Motor neuron (in vitro differentiated cells): ENCODE data around the gene LRRC4C. TPM values are rescaled to one million over a fixed set of nuclear protein-coding genes. Genes with fewer than 3 reads are reported as not detected.

Source experiments
- ATAC-seq, 8 experiments: fragments of 200-7000 bp; cut with Tn5 transposase; replicated peaks in 6 of 8; 2 replicates each; pipeline ENCODE4 v1.8.0; 2021; ENCODE audit warnings: mild to moderate bottlenecking in 8 of 8, moderate library complexity in 8 of 8
- H3K27ac ChIP-seq, 2 donors: fragments of 250-450 bp; sonication (Bioruptor Pico); 2 replicates each; pipeline ENCODE4 v1.9.0; 2021; ENCODE audit warnings: antibody characterized with exemption in 2 of 2, mild to moderate bottlenecking in 2 of 2, moderate library complexity in 1 of 2
- H3K4me1 ChIP-seq, 2 donors: fragments of 250-450 bp; sonication (Bioruptor Pico); replicated peaks in 1 of 2; 2 replicates each; pipeline ENCODE4 v1.6.1; 2021; ENCODE audit warnings: antibody characterized with exemption in 2 of 2, mild to moderate bottlenecking in 2 of 2, moderate library complexity in 1 of 2
- H3K4me3 ChIP-seq, 5 donors: fragments of 250-450 bp; sonication (Bioruptor Pico); 2 replicates each; pipeline ENCODE4 v1.9.0; 2021; ENCODE audit warnings: antibody characterized with exemption in 5 of 5, mild to moderate bottlenecking in 5 of 5, moderate library complexity in 4 of 5
- WGBS, 10 experiments: fragments of 450-650 bp; shearing (Covaris generic); methylation state at CpG; one replicate each; pipeline ENCODE4 v1.0.0; 2022; 5-methylcytosine and 5-hydroxymethylcytosine counted together
- in situ Hi-C, 9 experiments: fragments of 400-800 bp; cut with MboI; loops; one replicate each; pipeline ENCODE4 v1.15.0; 2021; ENCODE audit warnings: low sequenced_read_pairs in 9 of 9, low pct_unique_long_range_greater_than_20kb in 2 of 9; ENCODE audit not compliant: unreplicated experiment in 9 of 9
- total RNA-seq, 8 experiments: library from RNA; unstranded; fragments of 300-600 nt; gene quantifications; 2 replicates each; pipeline versions ENCODE4 v1.2.3 to v1.2.4, GENCODE V29; 2022

The LRRC4C gene
- total RNA-seq, 8 experiments from 2014 or later: 0.51 to 28.2 (median 12.8) TPM

DNA sequence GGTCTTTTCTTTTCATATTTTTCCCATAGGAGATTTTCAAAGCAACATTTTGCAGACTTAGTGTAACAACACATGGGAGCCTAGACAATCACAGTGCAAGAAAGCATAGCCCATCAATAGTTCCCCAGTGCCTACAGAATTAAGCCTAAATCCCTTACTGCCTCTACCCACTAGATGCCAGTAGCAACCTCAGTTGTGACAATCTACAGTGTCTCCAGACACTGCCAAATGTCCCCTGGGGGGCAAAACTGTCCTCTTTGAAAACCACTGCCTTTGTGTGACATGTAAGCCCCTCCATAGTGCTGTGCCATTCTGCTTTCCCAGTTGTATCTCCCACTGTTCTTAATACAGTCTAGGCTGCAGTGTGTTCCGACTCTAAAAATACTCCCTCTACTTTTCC lies 1329.0 kb downstream of the LRRC4C start:
- WGBS, 10 experiments: 0 to 86% (median 50%) methylated on average over 1 of the region's 1 CpG; no CpG with 5 or more reads in 5 of the 10 experiments
- ATAC-seq: peak in 2 of 8 experiments; percentile 53 to 84
- Histone ChIP-seq H3K4me3 (no peak overlapping the region), H3K27ac (no peak overlapping the region), H3K4me1 (peaks cover 7 to 23% of the 10 kb centered on the region in 2 donors)
- in situ Hi-C loops: loop anchor here in 1 of 9 experiments (25.0 kb wide), 1 partner anchor 157 kb away; no protein-coding TSS in a partner anchor

GRCh38 chr11:40129266-40129665 lies 1330.2 kb downstream of the LRRC4C start:
- 0 to 33% (median 13%) methylated on average over 1 of the region's 1 CpG; no CpG with 5 or more reads in 2 of the 10 experiments for WGBS, 10 experiments
- peaks cover 7 to 23% of the 10 kb centered on the region in 2 donors for H3K4me1 ChIP-seq
- H3K4me3 ChIP-seq: no peak overlapping the region
- ATAC-seq: peak in 4 of 8 experiments; percentile 33 to 42 (median 36)
- H3K27ac ChIP-seq: no peak overlapping the region
- in situ Hi-C loops: loop anchor here in 1 of 9 experiments (25.0 kb wide), 1 partner anchor 158 kb away; no protein-coding TSS in a partner anchor

- peak in 1 of 8 experiments; percentile 51 for ATAC-seq
- no peak overlapping the region for H3K4me3 ChIP-seq
- no peaks in the 10 kb centered on the region for H3K4me1 ChIP-seq
- in situ Hi-C loops: loop anchor here in 1 of 9 experiments (25.0 kb wide), 1 partner anchor 162 kb away; no protein-coding TSS in a partner anchor
- H3K27ac ChIP-seq: no peak overlapping the region
- 0 to 71% (median 50%) methylated on average over 1 of the region's 1 CpG; no CpG with 5 or more reads in 1 of the 10 experiments for WGBS, 10 experiments
These were observed 1334.4 kb downstream of the LRRC4C start for GRCh38 chr11:40125054-40125453.

DNA sequence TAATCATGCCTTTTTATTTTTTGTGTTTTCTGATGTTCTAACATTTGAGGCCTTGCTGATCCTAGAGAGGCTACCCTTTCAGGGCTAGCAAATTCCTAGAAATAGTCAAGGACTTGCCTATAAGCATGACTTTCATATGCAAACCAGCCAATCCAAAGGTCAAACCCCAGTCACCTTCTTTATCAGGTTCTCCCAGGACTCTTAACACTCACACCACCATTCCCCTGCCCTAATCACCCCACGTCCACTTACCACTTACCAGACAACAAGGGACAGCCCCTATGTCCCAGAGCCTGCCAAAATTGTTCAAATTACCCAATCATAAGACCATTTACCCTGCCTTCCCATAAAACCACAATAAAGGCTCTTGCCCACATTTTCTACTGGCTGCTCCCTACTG lies 1339.8 kb downstream of the LRRC4C start:
- no peak for ATAC-seq
- 83 to 100% methylated on average over 1 of the region's 1 CpG; no CpG with 5 or more reads in 8 of the 10 experiments for WGBS, 10 experiments
- H3K4me3 ChIP-seq: no peak overlapping the region
- no peaks in the 10 kb centered on the region for H3K4me1 ChIP-seq
- no peak overlapping the region for H3K27ac ChIP-seq
- in situ Hi-C loops: no loop called here

DNA sequence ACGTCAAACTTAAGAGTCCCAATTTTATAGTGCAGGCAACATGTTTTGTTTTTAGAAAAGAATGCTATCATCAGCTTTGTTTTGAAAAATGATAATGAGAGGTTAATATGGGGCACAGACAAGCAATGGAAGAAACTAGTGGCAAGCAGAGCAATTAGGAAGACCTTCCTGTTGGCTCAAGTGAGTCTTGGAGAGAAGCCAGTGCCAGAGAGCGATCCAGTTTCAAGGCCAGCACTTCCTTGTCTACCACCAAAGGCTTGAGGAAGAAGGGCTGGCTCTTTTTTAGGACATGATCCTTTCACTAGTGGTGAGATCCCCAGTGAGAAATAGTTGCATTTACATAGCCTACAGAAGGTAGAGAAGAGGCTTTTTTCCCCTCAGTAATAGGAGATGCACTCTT lies 1340.7 kb downstream of the LRRC4C start:
- Histone ChIP-seq H3K4me1 (no peaks in the 10 kb centered on the region), H3K27ac (no peak overlapping the region), H3K4me3 (no peak overlapping the region)
- no peak for ATAC-seq
- in situ Hi-C loops: no loop called here
- 0 to 100% (median 92%) methylated on average over 1 to 2 of the region's 2 CpGs; no CpG with 5 or more reads in 1 of the 10 experiments for WGBS, 10 experiments

GRCh38 chr11:40118026-40118425 lies 1341.4 kb downstream of the LRRC4C start:
- WGBS, 10 experiments: 0 to 100% (median 83%) methylated on average over 1 of the region's 1 CpG; no CpG with 5 or more reads in 1 of the 10 experiments
- H3K4me1 ChIP-seq: no peaks in the 10 kb centered on the region
- in situ Hi-C loops: no loop called here
- ATAC-seq: no peak
- H3K27ac ChIP-seq: no peak overlapping the region
- H3K4me3 ChIP-seq: no peak overlapping the region

- H3K27ac ChIP-seq: no peak overlapping the region
- H3K4me1 ChIP-seq: no peaks in the 10 kb centered on the region
- no peak overlapping the region for H3K4me3 ChIP-seq
- WGBS, 10 experiments: 0 to 100% (median 78%) methylated on average over 1 to 5 of the region's 5 CpGs
- no peak for ATAC-seq
- in situ Hi-C loops: no loop called here
These were observed 1354.4 kb downstream of the LRRC4C start for GRCh38 chr11:40104941-40105550.

GRCh38 chr11:40100781-40101180 lies 1358.7 kb downstream of the LRRC4C start:
- in situ Hi-C loops: no loop called here
- 37 to 100% (median 92%) methylated on average over 1 to 5 of the region's 5 CpGs; no CpG with 5 or more reads in 1 of the 10 experiments for WGBS, 10 experiments
- no peak for ATAC-seq

GRCh38 chr11:40100162-40100553 lies 1359.3 kb downstream of the LRRC4C start:
- ATAC-seq: no peak
- Histone ChIP-seq H3K4me1 (no peaks in the 10 kb centered on the region), H3K27ac (no peak overlapping the region), H3K4me3 (no peak overlapping the region)
- 7 to 98% (median 56%) methylated on average over 1 to 5 of the region's 5 CpGs for WGBS, 10 experiments
- in situ Hi-C loops: no loop called here

More at GRCh38 chr11:40100781-40101180, 1358.7 kb downstream of the LRRC4C start:
- H3K4me3 ChIP-seq: no peak overlapping the region
- H3K27ac ChIP-seq: no peak overlapping the region
- no peaks in the 10 kb centered on the region for H3K4me1 ChIP-seq

DNA sequence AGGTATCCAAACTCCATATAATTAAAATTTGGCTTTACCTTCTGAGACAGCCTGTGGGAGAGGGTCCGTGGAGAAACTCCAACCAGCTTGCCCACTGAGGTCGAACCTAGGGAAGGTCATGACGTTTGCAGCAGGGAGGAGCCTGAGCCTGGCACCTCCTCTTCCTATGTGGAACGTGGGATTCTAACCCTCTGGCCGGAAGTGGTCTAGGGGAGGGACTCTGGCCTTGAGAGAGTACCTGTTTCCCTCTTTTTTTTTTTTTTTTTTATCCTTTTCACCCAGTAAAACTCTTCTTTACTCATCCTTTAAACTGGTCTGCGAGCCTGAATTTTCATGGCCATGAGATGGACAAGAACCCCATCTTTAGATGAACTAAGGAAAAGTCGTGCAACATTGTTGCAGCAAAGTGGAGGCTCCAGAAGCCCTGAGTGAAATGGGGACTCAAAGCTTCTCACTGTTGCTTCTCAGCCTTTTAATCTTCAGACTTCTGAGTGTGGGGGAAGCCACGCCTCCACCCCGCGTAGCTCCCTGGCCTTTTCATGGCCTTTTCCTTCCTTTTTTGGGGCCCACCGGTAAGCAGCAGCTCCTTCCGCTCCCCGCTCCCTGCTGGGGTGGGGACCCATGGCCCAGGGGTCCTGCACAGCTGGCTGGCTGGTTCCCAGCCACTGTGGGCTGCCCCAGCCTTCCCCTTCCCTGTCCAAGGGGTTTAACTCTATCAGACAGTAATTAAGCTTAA lies 1359.9 kb downstream of the LRRC4C start:
- H3K4me1 ChIP-seq: no peaks in the 10 kb centered on the region
- no peak for ATAC-seq
- H3K4me3 ChIP-seq: no peak overlapping the region
- 23 to 88% (median 60%) methylated on average over 1 to 12 of the region's 13 CpGs for WGBS, 10 experiments
- H3K27ac ChIP-seq: no peak overlapping the region
- in situ Hi-C loops: no loop called here

GRCh38 chr11:40095446-40095845 lies 1364.0 kb downstream of the LRRC4C start:
- no peak overlapping the region for H3K27ac ChIP-seq
- in situ Hi-C loops: no loop called here
- no peak for ATAC-seq
- H3K4me1 ChIP-seq: no peaks in the 10 kb centered on the region
- no peak overlapping the region for H3K4me3 ChIP-seq
- WGBS, 10 experiments: 20 to 83% (median 57%) methylated on average over 1 of the region's 1 CpG; no CpG with 5 or more reads in 5 of the 10 experiments

DNA sequence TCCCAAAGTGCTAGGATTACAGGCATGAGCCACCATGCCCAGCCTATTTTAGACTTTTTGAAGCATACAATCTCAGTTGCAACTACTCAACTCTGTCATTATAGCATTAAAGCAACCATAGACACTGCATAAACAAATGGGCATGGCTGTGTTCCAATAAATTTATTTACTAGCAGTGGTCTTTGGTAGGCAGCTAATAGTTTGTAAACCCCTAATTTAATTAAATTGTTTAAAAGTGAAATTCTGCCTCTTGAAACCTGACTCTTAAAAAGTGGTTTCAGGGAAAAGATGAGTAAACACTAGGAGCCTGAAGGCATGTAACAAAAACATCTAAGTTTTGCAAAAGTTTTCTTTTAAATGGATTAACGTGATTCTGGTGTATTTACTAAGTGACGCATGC lies 1364.5 kb downstream of the LRRC4C start:
- WGBS, 10 experiments: 22 to 100% (median 85%) methylated on average over 1 to 2 of the region's 2 CpGs
- ATAC-seq: no peak
- Histone ChIP-seq H3K4me1 (no peaks in the 10 kb centered on the region), H3K4me3 (no peak overlapping the region), H3K27ac (no peak overlapping the region)
- in situ Hi-C loops: no loop called here

- Histone ChIP-seq H3K27ac (no peak overlapping the region), H3K4me1 (no peaks in the 10 kb centered on the region), H3K4me3 (no peak overlapping the region)
- in situ Hi-C loops: no loop called here
- 0 to 84% (median 52%) methylated on average over 2 to 6 of the region's 7 CpGs; no CpG with 5 or more reads in 2 of the 10 experiments for WGBS, 10 experiments
- ATAC-seq: peak in 1 of 8 experiments; percentile 40
These were observed 1379.0 kb downstream of the LRRC4C start for GRCh38 chr11:40080434-40080833.
